NCI-H748 treated with DMSO at 0.1 percent for 48 hours (cell line): Measurements from ENCODE around the gene SPEF2.

Experiments used
- DNase-seq: peaks from one replicate; lab custom pipeline; 2025; lab: John Stamatoyannopoulos, UW

The SPEF2 gene

GRCh38 chr5:35707659-35708058 is 90.0 kb downstream of the SPEF2 start:
- DNase-seq = no peak

GRCh38 chr5:35709688-35710087 is 92.0 kb downstream of the SPEF2 start:
- no peak for DNase-seq

- no peak for DNase-seq
Observed at GRCh38 chr5:35717718-35718117, 100.1 kb downstream of the SPEF2 start.

- no peak for DNase-seq
Observed at GRCh38 chr5:35735718-35736117, 118.1 kb downstream of the SPEF2 start.

GRCh38 chr5:35736280-35736679 is 118.6 kb downstream of the SPEF2 start:
- no peak for DNase-seq

GRCh38 chr5:35741126-35741716 is 123.6 kb downstream of the SPEF2 start:
- DNase-seq = no peak

GRCh38 chr5:35741971-35742370 is 124.3 kb downstream of the SPEF2 start:
- DNase-seq = no peak

GRCh38 chr5:35743644-35744043 is 126.0 kb downstream of the SPEF2 start:
- no peak for DNase-seq

- no peak for DNase-seq
Observed at GRCh38 chr5:35745193-35745592, 127.5 kb downstream of the SPEF2 start.

GRCh38 chr5:35745660-35746059 is 128.0 kb downstream of the SPEF2 start:
- DNase-seq = no peak

- no peak for DNase-seq
Observed at GRCh38 chr5:35752012-35752411, 134.3 kb downstream of the SPEF2 start.

- DNase-seq = no peak
Observed at GRCh38 chr5:35753500-35753899, 135.8 kb downstream of the SPEF2 start.

GRCh38 chr5:35754481-35754880 is 136.8 kb downstream of the SPEF2 start:
- no peak for DNase-seq

- no peak for DNase-seq
Observed at GRCh38 chr5:35755966-35756365, 138.3 kb downstream of the SPEF2 start.

- DNase-seq = no peak
Observed at GRCh38 chr5:35758151-35758724, 140.6 kb downstream of the SPEF2 start.

- no peak for DNase-seq
Observed at GRCh38 chr5:35761541-35761940, 143.9 kb downstream of the SPEF2 start.

- DNase-seq = no peak
Observed at GRCh38 chr5:35762368-35762767, 144.7 kb downstream of the SPEF2 start.

- DNase-seq = no peak
Observed at GRCh38 chr5:35765921-35766320, 148.3 kb downstream of the SPEF2 start.

GRCh38 chr5:35771300-35771699 is 153.6 kb downstream of the SPEF2 start:
- no peak for DNase-seq

GRCh38 chr5:35771839-35772238 is 154.2 kb downstream of the SPEF2 start:
- DNase-seq = no peak

GRCh38 chr5:35773967-35774366 is 156.3 kb downstream of the SPEF2 start:
- DNase-seq = no peak

GRCh38 chr5:35776757-35777156 is 159.1 kb downstream of the SPEF2 start:
- DNase-seq = no peak

- peak; percentile 76 for DNase-seq
Observed at GRCh38 chr5:35777358-35778087, 159.9 kb downstream of the SPEF2 start.
